ENCODE data around the gene ZDHHC14. TPM values are rescaled to one million over a fixed set of nuclear protein-coding genes. Genes with fewer than 3 reads are reported as not detected.
"Not testable (repeated sequence)": the region's sequence is repeated elsewhere in the genome, so short reads cannot be mapped to it uniquely, and the experiment has no call there.

ZDHHC14 gene
- total RNA-seq, 6 experiments from 2014 or later = 5.2 to 6.7 (median 6.0) TPM

GRCh38 chr6:157402996-157403685 is 22.2 kb downstream of the ZDHHC14 start:
- TF ChIP-seq CTCF (IDR thresholded peaks at IDR 0.05) = no peak
- H3K4me3 Mint-ChIP-seq = no peak overlapping the region
- H3K4me1 Mint-ChIP-seq (ENCODE audit: low read depth) = peaks cover 7% of the 10 kb centered on the region
- H3K9me3 Mint-ChIP-seq = no peaks in the 10 kb centered on the region
- DNase-seq = no peak
- H3K27me3 Mint-ChIP-seq (ENCODE audit: insufficient read depth) = no peaks in the 10 kb centered on the region; the same call in 1 of the 2 replicates
- H3K27ac Mint-ChIP-seq = no peak overlapping the region
- H3K36me3 Mint-ChIP-seq (ENCODE audit: low read depth) = no peaks in the 10 kb centered on the region

GRCh38 chr6:157403686-157404051 is 22.7 kb downstream of the ZDHHC14 start:
- no peaks in the 10 kb centered on the region for H3K36me3 Mint-ChIP-seq (ENCODE audit: low read depth)
- H3K4me1 Mint-ChIP-seq (ENCODE audit: low read depth) = peaks cover 7% of the 10 kb centered on the region
- TF ChIP-seq CTCF (IDR thresholded peaks at IDR 0.05) = no peak
- H3K4me3 Mint-ChIP-seq = no peak overlapping the region
- no peaks in the 10 kb centered on the region; the same call in 1 of the 2 replicates for H3K27me3 Mint-ChIP-seq (ENCODE audit: insufficient read depth)
- H3K9me3 Mint-ChIP-seq = no peaks in the 10 kb centered on the region
- H3K27ac Mint-ChIP-seq = no peak overlapping the region
- DNase-seq = no peak

- H3K9me3 Mint-ChIP-seq = no peaks in the 10 kb centered on the region
Observed at GRCh38 chr6:157405986-157406385, 25.0 kb downstream of the ZDHHC14 start.

GRCh38 chr6:157406661-157407060 is 25.7 kb downstream of the ZDHHC14 start:
- peaks cover 1% of the 10 kb centered on the region; the same call in 1 of the 2 replicates for H3K27me3 Mint-ChIP-seq (ENCODE audit: insufficient read depth)
- TF ChIP-seq CTCF (IDR thresholded peaks at IDR 0.05) = no peak
- peaks cover 13% of the 10 kb centered on the region for H3K4me1 Mint-ChIP-seq (ENCODE audit: low read depth)
- no peaks in the 10 kb centered on the region for H3K9me3 Mint-ChIP-seq
- H3K36me3 Mint-ChIP-seq (ENCODE audit: low read depth) = no peaks in the 10 kb centered on the region
- DNase-seq = no peak
- no peak overlapping the region for H3K4me3 Mint-ChIP-seq
- H3K27ac Mint-ChIP-seq = no peak overlapping the region

More at GRCh38 chr6:157405986-157406385, 25.0 kb downstream of the ZDHHC14 start:
- H3K4me1 Mint-ChIP-seq (ENCODE audit: low read depth) = peaks cover 13% of the 10 kb centered on the region
- no peak for DNase-seq
- H3K4me3 Mint-ChIP-seq = no peak overlapping the region
- no peak for TF ChIP-seq CTCF (IDR thresholded peaks at IDR 0.05)
- H3K27me3 Mint-ChIP-seq (ENCODE audit: insufficient read depth) = peaks cover 1% of the 10 kb centered on the region; the same call in 1 of the 2 replicates
- H3K27ac Mint-ChIP-seq = no peak overlapping the region
- H3K36me3 Mint-ChIP-seq (ENCODE audit: low read depth) = no peaks in the 10 kb centered on the region

GRCh38 chr6:157407646-157408045 is 26.7 kb downstream of the ZDHHC14 start:
- Mint-ChIP-seq H3K36me3 (ENCODE audit: low read depth) (no peaks in the 10 kb centered on the region), H3K4me1 (ENCODE audit: low read depth) (peaks cover 13% of the 10 kb centered on the region), H3K9me3 (no peaks in the 10 kb centered on the region), H3K27ac (no peak overlapping the region), H3K4me3 (no peak overlapping the region), H3K27me3 (ENCODE audit: insufficient read depth) (peaks cover 1% of the 10 kb centered on the region; the same call in 1 of the 2 replicates)
- no peak for TF ChIP-seq CTCF (IDR thresholded peaks at IDR 0.05)
- no peak for DNase-seq

- not testable (repeated sequence) for H3K36me3 Mint-ChIP-seq (ENCODE audit: low read depth); H3K4me3 Mint-ChIP-seq; H3K27ac Mint-ChIP-seq; DNase-seq; H3K9me3 Mint-ChIP-seq; H3K27me3 Mint-ChIP-seq (ENCODE audit: insufficient read depth)
- peaks cover 13% of the 10 kb centered on the region for H3K4me1 Mint-ChIP-seq (ENCODE audit: low read depth)
Observed at GRCh38 chr6:157408427-157408826, 27.4 kb downstream of the ZDHHC14 start.

Measured in HFFc6 (cell line).